GM21423 (cell line): ENCODE measurements around the gene PPT1.
A peak's percentile ranks its signal among the peaks of the same experiment; 100 is the strongest.
"Not testable (repeated sequence)": the region's sequence is repeated elsewhere in the genome, so short reads cannot be mapped to it uniquely, and the experiment has no call there.

ENCODE experiments used
- ATAC-seq: cut with Tn5 transposase; IDR thresholded peaks from one replicate; pipeline ENCODE4 v1.9.1; 2021; ENCODE audit warnings: mild to moderate bottlenecking, moderate library complexity; ENCODE audit not compliant: unreplicated experiment

The PPT1 gene

GRCh38 chr1:40092706-40093639 lies 4.1 kb downstream of the PPT1 start:
- no peak for ATAC-seq

DNA sequence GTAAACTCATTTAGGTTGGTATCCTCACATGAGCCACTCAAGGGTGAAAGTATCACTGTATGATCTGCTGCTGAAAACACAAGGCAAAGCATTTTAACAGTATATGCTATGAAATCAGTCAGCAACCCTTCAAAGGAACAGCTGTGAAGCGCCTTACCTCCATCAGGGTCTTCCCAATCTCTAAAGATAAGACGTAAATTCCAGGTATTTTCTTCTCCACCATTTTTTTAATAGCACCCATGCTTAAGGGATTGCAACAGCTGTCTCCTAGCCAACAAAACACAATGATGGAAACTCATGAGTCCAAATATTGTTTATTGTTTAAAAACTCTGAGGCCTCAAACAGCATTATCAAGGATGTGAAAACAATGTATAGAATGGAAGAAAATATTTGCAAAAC lies 4.8 kb downstream of the PPT1 start:
- ATAC-seq: no peak

GRCh38 chr1:40090652-40091355 lies 6.2 kb downstream of the PPT1 start:
- ATAC-seq: no peak

DNA sequence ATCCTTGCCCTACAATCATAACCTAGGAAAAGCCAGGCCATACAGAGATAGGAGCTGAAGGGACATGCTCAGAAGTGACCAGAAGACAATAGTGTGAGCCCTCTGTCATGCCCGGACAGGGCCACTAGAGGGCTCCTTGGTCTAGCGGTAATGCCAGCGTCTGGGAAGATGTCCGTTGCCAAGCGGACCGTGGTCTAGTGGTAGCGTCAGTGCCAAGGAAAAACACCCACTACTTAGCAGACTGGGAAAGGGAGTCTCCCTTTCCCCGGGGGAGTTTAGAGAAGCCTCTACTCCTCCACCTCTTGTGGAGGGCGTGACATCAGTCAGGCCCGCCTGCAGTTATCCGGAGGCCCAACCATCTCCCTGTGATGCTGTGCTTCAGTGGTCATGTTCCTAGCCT lies 12.3 kb downstream of the PPT1 start:
- ATAC-seq: not testable (repeated sequence)

DNA sequence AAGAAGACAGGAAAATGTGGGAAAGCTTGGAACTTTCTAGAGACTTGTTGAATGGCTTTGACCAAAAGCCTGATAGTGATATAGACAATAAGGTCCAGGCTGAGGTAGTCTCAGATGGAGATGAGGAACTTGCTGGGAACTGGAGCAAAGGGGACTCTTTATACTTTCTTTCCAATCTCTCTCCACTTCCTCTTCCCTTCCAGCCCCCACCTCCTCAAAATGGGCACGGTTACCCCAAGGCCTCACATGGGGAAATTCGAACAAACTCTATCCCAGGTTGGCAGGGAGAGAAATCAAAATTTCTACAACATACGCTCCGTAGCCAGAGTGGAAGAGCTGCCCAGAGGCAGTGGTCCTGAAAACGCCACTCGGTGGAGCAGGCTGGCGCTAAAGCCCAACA lies 15.2 kb downstream of the PPT1 start:
- no peak for ATAC-seq

DNA sequence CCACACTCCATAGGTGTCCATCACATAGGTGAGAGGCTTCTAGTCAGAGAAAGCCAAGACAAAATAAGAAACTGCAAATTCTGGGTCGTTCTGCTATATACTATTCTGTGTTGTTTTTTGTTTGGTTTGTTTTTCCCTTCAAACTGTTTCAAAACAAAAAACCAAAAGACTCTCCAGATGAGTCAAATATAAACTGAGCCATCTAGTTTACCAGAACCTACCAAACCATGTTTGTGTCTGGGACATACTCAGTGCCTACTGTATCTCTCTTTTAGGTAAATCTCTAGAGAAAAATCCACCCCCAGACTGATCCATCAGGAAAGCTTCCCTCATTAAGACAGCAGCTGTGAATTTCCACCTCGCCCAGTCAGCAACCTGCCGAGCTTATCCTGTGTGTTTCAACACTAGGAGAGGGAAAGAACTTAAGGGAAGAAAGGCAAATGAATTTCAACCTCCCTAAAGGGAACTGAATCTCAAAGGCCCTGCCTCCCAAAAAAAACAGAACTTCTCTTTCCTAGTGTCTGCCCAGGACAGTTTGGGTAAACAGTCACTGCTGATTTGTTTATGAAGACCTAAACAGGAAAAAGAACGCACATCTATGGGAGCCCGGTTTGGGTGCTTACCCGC lies 17.2 kb downstream of the PPT1 start:
- ATAC-seq: no peak

DNA sequence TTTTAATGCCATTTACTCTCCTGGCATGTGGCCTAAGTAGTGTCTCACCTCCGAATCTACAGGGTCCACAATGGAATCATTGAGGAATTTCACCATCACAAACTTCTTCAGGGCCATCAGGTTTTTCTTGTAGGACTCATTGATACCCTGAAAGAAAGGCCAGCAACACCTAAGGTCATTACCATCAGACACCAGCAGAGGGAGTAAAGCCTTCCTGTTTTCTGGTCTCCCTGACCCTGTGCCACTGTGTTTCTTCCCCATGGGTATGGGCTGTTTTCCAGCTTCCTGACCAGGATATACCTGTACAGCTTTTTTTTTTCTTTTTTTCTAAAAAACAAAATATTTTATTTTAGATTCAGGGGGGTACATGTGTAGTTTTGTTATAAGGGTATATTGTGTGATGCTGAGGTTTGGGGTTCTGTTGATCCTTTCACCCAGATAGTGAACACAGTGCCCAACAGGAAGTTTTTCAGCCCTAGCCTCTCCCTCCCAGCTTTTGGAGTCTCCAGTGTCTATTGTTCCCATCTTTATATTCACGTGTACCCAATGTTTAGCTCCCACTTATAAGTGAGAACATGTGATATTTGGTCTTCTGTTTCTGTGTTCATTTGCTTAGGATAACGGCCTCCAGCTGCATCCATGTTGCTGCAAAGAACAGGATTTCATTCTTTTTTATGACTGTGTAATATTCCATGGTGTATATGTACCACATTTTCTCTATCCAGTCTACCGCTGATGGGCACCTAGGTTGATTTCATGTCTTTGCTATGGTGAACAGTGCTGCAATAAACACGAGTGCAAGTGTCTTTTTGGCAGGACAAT lies 18.3 kb downstream of the PPT1 start:
- ATAC-seq: no peak

GRCh38 chr1:40076895-40077312 lies 20.1 kb downstream of the PPT1 start:
- ATAC-seq: no peak

GRCh38 chr1:40075266-40075665 lies 21.8 kb downstream of the PPT1 start:
- ATAC-seq: no peak

DNA sequence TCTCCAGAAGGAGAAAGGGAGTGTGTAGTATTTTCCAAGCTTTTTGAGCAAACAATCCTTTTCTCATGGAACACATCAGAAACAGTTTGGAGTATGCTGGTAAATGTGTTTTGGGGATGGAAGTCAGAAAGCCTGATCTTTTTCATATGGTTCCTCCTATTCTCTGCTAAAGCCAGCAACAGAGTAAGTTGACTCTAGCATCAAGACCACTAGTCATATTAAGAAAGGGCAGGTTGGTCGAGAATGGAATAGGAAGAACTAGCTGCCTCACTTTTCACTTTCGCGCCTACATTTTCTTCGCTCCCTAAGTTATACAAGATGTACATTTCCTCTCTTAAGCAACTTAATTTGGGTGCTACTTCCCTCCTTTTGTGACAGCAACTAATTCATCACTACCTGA lies 24.0 kb downstream of the PPT1 start:
- no peak for ATAC-seq

DNA sequence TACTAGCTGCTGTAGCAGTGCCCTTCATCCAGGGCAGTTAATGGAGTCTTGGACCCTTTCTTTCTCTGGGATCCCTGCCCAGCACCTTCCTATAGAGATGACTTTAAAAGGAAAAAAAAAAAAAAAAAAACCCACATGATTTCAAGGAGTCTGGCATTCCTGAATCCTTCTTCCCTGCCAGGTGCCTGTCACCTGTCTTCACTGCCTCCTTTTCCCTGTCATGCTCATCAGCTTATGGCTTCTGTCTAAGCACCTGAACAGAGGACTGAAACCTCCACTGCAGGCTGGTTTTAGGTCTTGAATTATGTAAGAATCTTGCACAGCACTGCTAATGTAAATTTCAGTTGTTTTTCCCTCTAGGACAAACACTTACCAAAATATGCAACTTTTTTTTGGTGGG lies 24.9 kb downstream of the PPT1 start:
- no peak for ATAC-seq

GRCh38 chr1:40067851-40068250 lies 29.2 kb downstream of the PPT1 start:
- no peak for ATAC-seq

DNA sequence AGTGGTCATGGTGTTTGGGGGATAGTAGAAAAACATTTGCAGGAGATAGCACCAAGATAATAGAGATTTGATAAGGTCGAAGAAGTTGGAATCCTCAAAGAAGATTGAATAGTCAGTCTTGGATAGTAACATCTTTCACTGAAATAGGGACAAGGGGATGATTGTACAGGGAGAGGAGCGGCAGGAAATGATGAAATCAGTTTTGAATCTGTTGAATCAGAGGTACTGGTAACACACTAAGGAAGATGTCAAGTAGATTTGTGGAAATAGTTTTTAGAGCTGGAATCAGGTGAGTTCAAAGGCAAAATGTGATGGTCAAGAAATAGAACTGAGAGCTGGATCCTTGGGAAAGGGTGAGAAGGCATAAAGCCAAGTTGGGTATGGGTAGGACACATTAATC lies 30.0 kb downstream of the PPT1 start:
- no peak for ATAC-seq

GRCh38 chr1:40064797-40065499 lies 32.1 kb downstream of the PPT1 start:
- ATAC-seq: peak; percentile 84

DNA sequence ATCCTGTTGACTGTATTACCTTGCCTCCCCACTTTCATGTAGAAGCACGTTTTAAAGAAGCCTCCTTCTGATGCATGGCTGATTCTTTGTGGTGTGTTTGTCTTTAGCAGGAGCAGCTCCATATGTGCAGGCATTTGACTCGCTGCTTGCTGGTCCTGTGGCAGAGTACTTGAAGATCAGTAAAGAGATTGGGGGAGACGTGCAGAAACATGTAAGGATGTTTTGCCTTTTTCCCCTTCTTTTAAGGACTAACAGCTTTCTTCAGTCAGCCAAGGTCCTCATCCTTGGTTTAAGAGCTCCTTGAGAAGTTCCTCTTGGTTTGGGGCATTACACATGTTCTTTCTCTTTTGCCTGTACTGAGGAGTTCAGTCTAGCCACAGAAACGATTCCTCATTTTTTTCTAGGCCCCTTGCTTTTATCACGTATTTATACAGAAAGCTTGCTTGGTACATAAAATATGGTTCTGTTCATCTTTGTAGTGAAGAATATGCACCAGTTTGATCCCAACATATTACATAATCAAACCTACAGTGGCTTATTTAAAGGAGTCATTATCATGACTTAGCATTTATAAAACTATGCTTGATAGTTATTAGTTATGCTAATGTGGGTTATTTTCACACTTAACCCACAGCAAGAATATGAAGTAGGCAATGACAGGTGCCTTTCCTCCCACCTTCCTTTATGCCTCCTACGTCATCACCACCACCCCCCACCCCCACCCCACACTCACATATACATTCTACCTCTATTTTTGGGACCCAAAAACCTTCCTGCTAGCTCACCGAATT lies 36.9 kb downstream of the PPT1 start:
- ATAC-seq: no peak

DNA sequence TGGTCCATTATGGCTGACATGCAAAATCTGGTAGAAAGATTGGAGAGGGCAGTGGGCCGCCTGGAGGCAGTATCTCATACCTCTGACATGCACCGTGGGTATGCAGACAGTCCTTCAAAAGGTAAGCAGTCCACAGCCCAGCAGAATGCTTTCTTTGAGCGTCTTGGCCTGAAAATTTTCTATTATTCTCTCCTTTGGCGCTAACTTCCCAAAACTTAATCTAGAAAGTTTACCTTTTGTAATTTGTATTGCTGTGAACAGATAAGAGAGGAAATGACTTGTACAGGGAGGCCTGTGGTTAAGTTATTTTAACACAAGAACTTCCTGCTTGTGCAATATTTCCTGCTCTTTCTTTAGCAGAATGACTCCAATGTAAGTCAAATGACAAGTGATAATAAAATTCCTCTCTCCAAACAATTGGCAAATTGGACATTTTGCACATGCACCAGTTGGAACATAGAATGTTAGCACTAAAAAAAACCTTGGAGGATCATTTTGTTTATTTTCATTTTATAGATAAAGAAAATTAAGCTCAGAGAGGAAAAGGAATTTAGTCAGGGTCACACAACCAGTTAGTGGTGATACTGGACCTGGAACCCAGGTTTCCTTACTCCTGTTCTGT lies 37.6 kb downstream of the PPT1 start:
- peak; percentile 52 for ATAC-seq

GRCh38 chr1:40058453-40059337 lies 38.4 kb downstream of the PPT1 start:
- ATAC-seq: no peak

DNA sequence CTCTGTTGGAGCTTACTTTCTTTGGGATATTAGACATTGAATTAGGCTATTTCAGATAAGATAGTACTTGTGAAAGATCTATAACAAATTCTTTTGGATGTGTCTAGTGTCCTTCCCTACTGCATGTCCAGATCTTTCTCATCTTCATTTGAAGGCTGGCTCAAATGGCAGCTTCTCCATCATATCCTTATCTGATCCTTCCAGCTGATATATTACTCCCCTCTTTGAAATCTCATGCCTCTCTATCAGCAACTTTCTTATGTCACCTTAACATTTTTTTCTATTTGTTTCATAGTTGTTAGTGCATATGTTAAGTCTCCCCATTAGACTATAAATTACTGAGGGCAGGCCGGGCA lies 39.0 kb downstream of the PPT1 start:
- no peak for ATAC-seq
